Measurements from ENCODE around the gene NAIF1.

Gene NAIF1

DNA sequence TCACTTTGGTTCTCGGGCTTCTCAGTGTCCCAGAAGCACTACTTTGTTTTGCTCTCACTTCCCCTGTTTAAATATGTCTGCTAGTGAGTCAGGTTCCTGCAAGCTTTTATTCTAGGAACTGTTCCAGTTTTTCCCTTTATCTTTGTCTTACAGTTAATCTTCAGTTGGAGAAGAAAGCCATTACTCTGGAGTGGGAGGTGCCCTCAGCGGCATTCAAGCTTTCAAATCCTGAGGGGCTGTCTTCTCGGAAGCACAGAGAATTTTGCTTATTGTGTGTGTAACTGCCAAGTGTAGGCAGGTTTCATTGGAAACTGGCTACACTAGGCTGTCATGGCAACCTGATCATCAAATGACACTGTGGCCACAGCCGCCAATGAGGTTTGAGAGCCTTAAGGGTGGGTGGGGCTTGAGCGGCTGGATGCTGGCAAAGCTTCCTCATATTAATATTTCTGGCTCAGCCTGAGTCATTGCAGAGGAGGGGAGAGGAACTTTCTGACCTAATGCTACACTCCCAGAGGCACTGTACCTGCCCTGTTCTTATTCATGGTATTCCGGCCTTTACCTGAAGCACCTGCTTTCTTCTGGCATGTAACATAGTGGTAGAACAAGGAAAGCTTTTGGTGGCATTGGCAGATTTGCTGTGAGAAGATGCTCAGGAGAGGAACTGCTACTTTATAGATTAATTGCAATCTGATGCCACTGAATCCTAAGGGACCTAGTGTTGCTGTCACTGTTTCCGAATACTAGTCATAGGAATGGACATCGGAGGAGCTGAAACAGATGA, 27.2 kb upstream of the NAIF1 start:
- peak; percentile 50; the same call in 1 of the 2 replicates for TF ChIP-seq POLR2AphosphoS5 (IDR thresholded peaks at IDR 0.05; ENCODE audit: low read depth, low read length)
- peak; percentile 83 for TF ChIP-seq SIN3A (IDR thresholded peaks at IDR 0.05; ENCODE audit: borderline replicate concordance, insufficient read depth, low read length)
- TF ChIP-seq, protein P1, sequence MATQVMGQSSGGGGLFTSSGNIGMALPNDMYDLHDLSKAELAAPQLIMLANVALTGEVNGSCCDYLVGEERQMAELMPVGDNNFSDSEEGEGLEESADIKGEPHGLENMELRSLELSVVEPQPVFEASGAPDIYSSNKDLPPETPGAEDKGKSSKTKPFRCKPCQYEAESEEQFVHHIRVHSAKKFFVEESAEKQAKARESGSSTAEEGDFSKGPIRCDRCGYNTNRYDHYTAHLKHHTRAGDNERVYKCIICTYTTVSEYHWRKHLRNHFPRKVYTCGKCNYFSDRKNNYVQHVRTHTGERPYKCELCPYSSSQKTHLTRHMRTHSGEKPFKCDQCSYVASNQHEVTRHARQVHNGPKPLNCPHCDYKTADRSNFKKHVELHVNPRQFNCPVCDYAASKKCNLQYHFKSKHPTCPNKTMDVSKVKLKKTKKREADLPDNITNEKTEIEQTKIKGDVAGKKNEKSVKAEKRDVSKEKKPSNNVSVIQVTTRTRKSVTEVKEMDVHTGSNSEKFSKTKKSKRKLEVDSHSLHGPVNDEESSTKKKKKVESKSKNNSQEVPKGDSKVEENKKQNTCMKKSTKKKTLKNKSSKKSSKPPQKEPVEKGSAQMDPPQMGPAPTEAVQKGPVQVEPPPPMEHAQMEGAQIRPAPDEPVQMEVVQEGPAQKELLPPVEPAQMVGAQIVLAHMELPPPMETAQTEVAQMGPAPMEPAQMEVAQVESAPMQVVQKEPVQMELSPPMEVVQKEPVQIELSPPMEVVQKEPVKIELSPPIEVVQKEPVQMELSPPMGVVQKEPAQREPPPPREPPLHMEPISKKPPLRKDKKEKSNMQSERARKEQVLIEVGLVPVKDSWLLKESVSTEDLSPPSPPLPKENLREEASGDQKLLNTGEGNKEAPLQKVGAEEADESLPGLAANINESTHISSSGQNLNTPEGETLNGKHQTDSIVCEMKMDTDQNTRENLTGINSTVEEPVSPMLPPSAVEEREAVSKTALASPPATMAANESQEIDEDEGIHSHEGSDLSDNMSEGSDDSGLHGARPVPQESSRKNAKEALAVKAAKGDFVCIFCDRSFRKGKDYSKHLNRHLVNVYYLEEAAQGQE (IDR thresholded peaks at IDR 0.05; ENCODE audit: insufficient read depth in 1 of 2, low read depth in 2 of 2, low read length in 2 of 2), result no peak

DNA sequence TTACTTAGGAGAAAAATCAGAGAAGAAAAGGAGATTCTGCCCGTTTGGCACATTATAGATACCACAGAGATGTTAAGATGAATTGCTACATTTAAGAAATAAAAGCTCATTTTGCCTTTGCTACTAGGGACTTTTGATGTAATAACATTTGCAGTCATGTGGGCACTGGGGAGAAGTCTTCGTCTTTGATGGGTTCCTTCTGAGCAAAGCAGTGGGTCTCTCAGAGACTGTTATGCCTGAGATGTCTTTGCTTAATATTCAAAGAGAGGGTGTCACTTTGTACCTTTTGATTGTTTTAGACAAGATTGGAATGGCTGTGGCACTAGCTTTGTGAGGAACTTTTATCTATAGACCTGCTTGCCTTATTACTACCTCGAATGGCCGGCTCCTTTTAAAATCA, 25.9 kb upstream of the NAIF1 start:
- no peak for TF ChIP-seq SIN3A (IDR thresholded peaks at IDR 0.05; ENCODE audit: borderline replicate concordance, insufficient read depth, low read length)
- TF ChIP-seq FOXP2 (optimal IDR thresholded peaks at IDR 0.05; ENCODE audit: borderline replicate concordance, extremely low read depth, extremely low read length, insufficient read depth), result no peak
- TF ChIP-seq TAF1 (IDR thresholded peaks at IDR 0.05; ENCODE audit: borderline replicate concordance, insufficient read depth, low read length), result no peak
- TF ChIP-seq POLR2AphosphoS5 (IDR thresholded peaks at IDR 0.05; ENCODE audit: low read depth, low read length), result no peak
- TF ChIP-seq, protein P1 (IDR thresholded peaks at IDR 0.05; ENCODE audit: insufficient read depth in 1 of 2, low read depth in 2 of 2, low read length in 2 of 2), result no peak

DNA sequence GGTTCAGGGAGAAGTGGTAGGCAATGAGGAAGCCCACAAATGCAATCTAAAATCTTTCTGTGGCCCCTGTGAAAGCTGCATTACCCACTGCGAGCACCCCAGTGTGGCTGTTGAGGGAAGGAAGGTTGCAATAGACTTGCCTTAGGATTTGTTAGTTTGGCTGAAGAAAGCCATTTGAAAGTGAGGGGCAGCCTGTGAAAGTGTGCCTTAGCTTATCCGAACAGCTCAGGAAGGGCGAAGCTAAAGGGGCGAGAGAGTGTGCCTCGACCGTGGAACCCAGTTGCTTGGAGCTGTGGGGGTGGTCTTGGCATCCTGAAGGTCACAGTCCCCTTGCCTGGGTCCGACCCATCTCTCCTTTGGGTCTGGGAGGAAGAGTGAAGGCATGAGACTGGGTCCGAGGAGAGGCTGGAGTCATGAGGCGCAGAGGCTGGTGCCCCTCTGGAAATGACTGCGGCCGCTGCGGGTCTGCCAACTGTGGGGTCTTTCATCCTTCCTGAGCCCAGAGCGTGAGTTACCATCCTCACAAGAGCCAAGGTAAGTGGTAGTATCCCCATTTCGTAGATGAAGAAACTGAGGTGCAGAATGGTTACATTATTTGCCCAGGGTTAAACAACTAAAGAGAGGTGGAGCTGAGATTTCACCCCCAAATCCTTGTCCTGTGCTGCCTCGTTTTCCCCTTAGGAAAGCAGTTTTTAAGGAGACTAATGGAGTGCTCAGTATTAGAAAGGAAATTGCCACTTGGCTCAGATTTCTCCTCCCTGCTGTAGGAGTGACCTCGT, 25.3 kb upstream of the NAIF1 start:
- TF ChIP-seq POLR2AphosphoS5 (IDR thresholded peaks at IDR 0.05; ENCODE audit: low read depth, low read length) (no peak), FOXP2 (optimal IDR thresholded peaks at IDR 0.05; ENCODE audit: borderline replicate concordance, extremely low read depth, extremely low read length, insufficient read depth) (no peak), SIN3A (IDR thresholded peaks at IDR 0.05; ENCODE audit: borderline replicate concordance, insufficient read depth, low read length) (no peak), TAF1 (IDR thresholded peaks at IDR 0.05; ENCODE audit: borderline replicate concordance, insufficient read depth, low read length) (no peak)
- TF ChIP-seq, protein P1 (IDR thresholded peaks at IDR 0.05; ENCODE audit: insufficient read depth in 1 of 2, low read depth in 2 of 2, low read length in 2 of 2), result no peak

DNA sequence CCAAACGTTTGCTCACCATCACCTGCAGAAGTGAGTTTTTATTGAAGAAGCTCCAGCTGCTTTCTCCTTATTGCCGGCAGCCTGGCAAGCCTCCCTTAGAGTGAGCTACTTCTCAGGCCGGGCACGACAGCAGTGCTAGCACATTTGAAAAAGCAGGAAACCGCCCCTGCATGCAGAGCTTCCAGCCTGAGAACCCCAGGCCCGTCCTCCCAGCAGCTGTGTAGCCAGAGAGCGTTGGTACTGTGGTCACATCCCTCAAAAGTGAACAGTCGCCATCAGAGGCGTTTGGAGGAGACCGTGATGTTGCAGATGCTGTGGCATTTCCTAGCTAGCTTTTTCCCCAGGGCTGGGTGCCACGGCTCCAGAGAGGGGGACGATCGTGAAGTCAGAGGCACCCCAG, 24.5 kb upstream of the NAIF1 start:
- TF ChIP-seq, protein P1 (IDR thresholded peaks at IDR 0.05; ENCODE audit: insufficient read depth in 1 of 2, low read depth in 2 of 2, low read length in 2 of 2), result no peak
- TF ChIP-seq TAF1 (IDR thresholded peaks at IDR 0.05; ENCODE audit: borderline replicate concordance, insufficient read depth, low read length) (no peak), SIN3A (IDR thresholded peaks at IDR 0.05; ENCODE audit: borderline replicate concordance, insufficient read depth, low read length) (no peak), FOXP2 (optimal IDR thresholded peaks at IDR 0.05; ENCODE audit: borderline replicate concordance, extremely low read depth, extremely low read length, insufficient read depth) (no peak), POLR2AphosphoS5 (IDR thresholded peaks at IDR 0.05; ENCODE audit: low read depth, low read length) (no peak)

All from PFSK-1 (cell line).